GM19240 (cell line): ENCODE measurements around the gene GRAP2.
"Not testable (repeated sequence)": the region's sequence is repeated elsewhere in the genome, so short reads cannot be mapped to it uniquely, and the experiment has no call there.

Experiments used
- DNase-seq: peaks from one replicate; pipeline ENCODE4 v3.0.0; 2011; ENCODE audit warnings: low spot score; ENCODE audit not compliant: insufficient read length

Gene GRAP2

GRCh38 chr22:39897841-39898240 lies 3.0 kb upstream of the GRAP2 start:
- no peak for DNase-seq

GRCh38 chr22:39898997-39899396 lies 1.9 kb upstream of the GRAP2 start:
- peak; percentile 9 for DNase-seq

- no peak for DNase-seq
Observed at GRCh38 chr22:39901565-39902146, 772 bp downstream of the GRAP2 start.

GRCh38 chr22:39904024-39904423 lies 3.1 kb downstream of the GRAP2 start:
- DNase-seq = not testable (repeated sequence)

- no peak for DNase-seq
Observed at GRCh38 chr22:39904862-39905261, 4.0 kb downstream of the GRAP2 start.

- no peak for DNase-seq
Observed at GRCh38 chr22:39905687-39906086, 4.8 kb downstream of the GRAP2 start.

GRCh38 chr22:39906207-39906606 lies 5.3 kb downstream of the GRAP2 start:
- no peak for DNase-seq

- no peak for DNase-seq
Observed at GRCh38 chr22:39907047-39907446, 6.2 kb downstream of the GRAP2 start.

- no peak for DNase-seq
Observed at GRCh38 chr22:39907605-39908097, 6.8 kb downstream of the GRAP2 start.

GRCh38 chr22:39908136-39908535 lies 7.3 kb downstream of the GRAP2 start:
- no peak for DNase-seq

GRCh38 chr22:39908737-39909136 lies 7.9 kb downstream of the GRAP2 start:
- DNase-seq = no peak

- no peak for DNase-seq
Observed at GRCh38 chr22:39910876-39911613, 10.2 kb downstream of the GRAP2 start.

GRCh38 chr22:39913321-39913720 lies 12.4 kb downstream of the GRAP2 start:
- no peak for DNase-seq

GRCh38 chr22:39913886-39914285 lies 13.0 kb downstream of the GRAP2 start:
- no peak for DNase-seq

GRCh38 chr22:39914584-39914983 lies 13.7 kb downstream of the GRAP2 start:
- DNase-seq = no peak

- DNase-seq = no peak
Observed at GRCh38 chr22:39915295-39915726, 14.4 kb downstream of the GRAP2 start.

- DNase-seq = no peak
Observed at GRCh38 chr22:39916496-39916895, 15.6 kb downstream of the GRAP2 start.

- DNase-seq = no peak
Observed at GRCh38 chr22:39917197-39917643, 16.3 kb downstream of the GRAP2 start.

GRCh38 chr22:39917776-39918495 lies 17.1 kb downstream of the GRAP2 start:
- DNase-seq = no peak

- no peak for DNase-seq
Observed at GRCh38 chr22:39920134-39920743, 19.4 kb downstream of the GRAP2 start.

GRCh38 chr22:39923696-39924095 lies 22.8 kb downstream of the GRAP2 start:
- DNase-seq = no peak

- no peak for DNase-seq
Observed at GRCh38 chr22:39924286-39924685, 23.4 kb downstream of the GRAP2 start.
